Stimulated activated CD4-positive, alpha-beta T cell treated with anti-CD3 and anti-CD28 coated beads, TNF-alpha, amount 100 ng/mL, for 1 hour (primary cell): ENCODE data around the gene SSRP1.
"Not testable (repeated sequence)": the region's sequence is repeated elsewhere in the genome, so short reads cannot be mapped to it uniquely, and the experiment has no call there.

Source experiments
- DNase-seq, 3 donors: peaks; one replicate each; pipeline ENCODE4 v3.0.0-alpha.2; 2020; ENCODE audit warnings: low read depth in 3 of 3, low spot score in 1 of 3

Gene SSRP1

GRCh38 chr11:57339328-57339727 lies 3.6 kb upstream of the SSRP1 start:
- no peak for DNase-seq

GRCh38 chr11:57338142-57338541 lies 2.5 kb upstream of the SSRP1 start, which contains the start of gene P2RX3:
Gene P2RX3 (plus strand): TSS chr11:57338352. CDS start chr11:57338551, 199 bp downstream.
- no peak for DNase-seq

- DNase-seq, result not testable (repeated sequence)
Measured at GRCh38 chr11:57336856-57337255, 1.2 kb upstream of the SSRP1 start.

- no peak for DNase-seq
Measured at GRCh38 chr11:57336111-57336666, 497 bp upstream of the SSRP1 start.

GRCh38 chr11:57335023-57335342 lies 709 bp downstream of the SSRP1 start:
- no peak for DNase-seq

GRCh38 chr11:57332694-57333440 lies 2.8 kb downstream of the SSRP1 start:
- no peak for DNase-seq

GRCh38 chr11:57331720-57332119 lies 4.0 kb downstream of the SSRP1 start:
- DNase-seq, result no peak

GRCh38 chr11:57330029-57330428 lies 5.7 kb downstream of the SSRP1 start:
- DNase-seq, result no peak

GRCh38 chr11:57327721-57328120 lies 8.0 kb downstream of the SSRP1 start:
- no peak for DNase-seq

GRCh38 chr11:57325735-57326048 lies 10.0 kb downstream of the SSRP1 start:
- DNase-seq, result no peak

- DNase-seq, result peak; percentile 68 to 92 (median 79)
Measured at GRCh38 chr11:57324886-57325734, 10.6 kb downstream of the SSRP1 start, which contains the start of gene TNKS1BP1. Gene TNKS1BP1 (minus strand): TSS chr11:57324952. CDS start chr11:57321885, 3,067 bp downstream.

GRCh38 chr11:57324154-57324885 lies 11.4 kb downstream of the SSRP1 start:
- no peak for DNase-seq

GRCh38 chr11:57323855-57324153 lies 11.9 kb downstream of the SSRP1 start:
- DNase-seq, result no peak

GRCh38 chr11:57323167-57323854 lies 12.4 kb downstream of the SSRP1 start:
- no peak for DNase-seq

GRCh38 chr11:57322256-57323166 lies 13.2 kb downstream of the SSRP1 start:
- no peak for DNase-seq

- DNase-seq, result no peak
Measured at GRCh38 chr11:57321388-57322255, 14.1 kb downstream of the SSRP1 start.

GRCh38 chr11:57320719-57321387 lies 14.8 kb downstream of the SSRP1 start:
- no peak for DNase-seq

GRCh38 chr11:57320067-57320718 lies 15.5 kb downstream of the SSRP1 start:
- no peak for DNase-seq
